ENCODE results near the gene WNT2B. TPM values are rescaled to one million over a fixed set of nuclear protein-coding genes. Genes with fewer than 3 reads are reported as not detected.
"Not testable (repeated sequence)": the region's sequence is repeated elsewhere in the genome, so short reads cannot be mapped to it uniquely, and the experiment has no call there.

Gene WNT2B
- total RNA-seq, 1 donor from 2014 or later = 18.5 TPM

DNA sequence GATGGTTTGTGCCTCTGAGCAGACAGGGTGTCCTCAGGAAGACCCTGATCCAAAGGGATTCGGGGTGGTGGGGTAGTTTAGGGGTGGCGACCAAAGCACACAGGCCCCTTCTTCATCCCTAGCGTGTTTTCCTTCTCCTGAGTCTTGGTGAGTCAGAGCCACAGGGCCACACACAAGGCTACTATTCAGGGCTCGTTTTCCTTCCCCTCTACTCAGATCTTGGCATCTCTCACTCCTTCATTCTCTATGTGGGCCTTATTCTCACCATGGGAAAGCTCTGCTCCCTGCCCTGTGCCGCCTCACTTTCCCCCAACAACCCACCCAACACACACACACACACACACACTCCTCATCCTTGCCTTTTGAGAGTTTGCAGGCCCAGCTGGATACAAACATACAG lies 43.6 kb upstream of the WNT2B start:
- TF ChIP-seq EZH2 (IDR thresholded peaks at IDR 0.05; ENCODE audit: insufficient read depth, low read length) = no peak
- TF ChIP-seq, protein P1, sequence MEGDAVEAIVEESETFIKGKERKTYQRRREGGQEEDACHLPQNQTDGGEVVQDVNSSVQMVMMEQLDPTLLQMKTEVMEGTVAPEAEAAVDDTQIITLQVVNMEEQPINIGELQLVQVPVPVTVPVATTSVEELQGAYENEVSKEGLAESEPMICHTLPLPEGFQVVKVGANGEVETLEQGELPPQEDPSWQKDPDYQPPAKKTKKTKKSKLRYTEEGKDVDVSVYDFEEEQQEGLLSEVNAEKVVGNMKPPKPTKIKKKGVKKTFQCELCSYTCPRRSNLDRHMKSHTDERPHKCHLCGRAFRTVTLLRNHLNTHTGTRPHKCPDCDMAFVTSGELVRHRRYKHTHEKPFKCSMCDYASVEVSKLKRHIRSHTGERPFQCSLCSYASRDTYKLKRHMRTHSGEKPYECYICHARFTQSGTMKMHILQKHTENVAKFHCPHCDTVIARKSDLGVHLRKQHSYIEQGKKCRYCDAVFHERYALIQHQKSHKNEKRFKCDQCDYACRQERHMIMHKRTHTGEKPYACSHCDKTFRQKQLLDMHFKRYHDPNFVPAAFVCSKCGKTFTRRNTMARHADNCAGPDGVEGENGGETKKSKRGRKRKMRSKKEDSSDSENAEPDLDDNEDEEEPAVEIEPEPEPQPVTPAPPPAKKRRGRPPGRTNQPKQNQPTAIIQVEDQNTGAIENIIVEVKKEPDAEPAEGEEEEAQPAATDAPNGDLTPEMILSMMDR (IDR thresholded peaks at IDR 0.05; ENCODE audit: insufficient read depth, low read depth, low read length) = no peak
- Histone ChIP-seq H3K9me3 (ENCODE audit: insufficient read depth, low read depth, low read length) (no peaks in the 10 kb centered on the region), H3K4me1 (ENCODE audit: insufficient read depth, low read length) (peaks cover 23% of the 10 kb centered on the region), H3K4me2 (ENCODE audit: low read length) (peak overlapping the region; percentile 83), H2AFZ (ENCODE audit: low read depth, low read length) (no peak overlapping the region), H3K27me3 (ENCODE audit: insufficient read depth, low read length) (no peaks in the 10 kb centered on the region), H3K9ac (ENCODE audit: low read length) (peak overlapping the region; percentile 70), H4K20me1 (ENCODE audit: insufficient read depth, low read length) (peaks cover 14% of the 10 kb centered on the region), H3K36me3 (ENCODE audit: insufficient read depth, low read length) (no peaks in the 10 kb centered on the region), H3K27ac (ENCODE audit: low read depth, low read length) (peak overlapping the region; percentile 59), H3K79me2 (ENCODE audit: insufficient read depth, low read length) (no peaks in the 10 kb centered on the region), H3K4me3 (ENCODE audit: insufficient read depth, low read depth, low read length) (no peak overlapping the region)
- Mint-ChIP-seq H3K4me1 (ENCODE audit: low read depth, unreplicated experiment) (peaks cover 23% of the 10 kb centered on the region), H3K4me3 (ENCODE audit: unreplicated experiment) (peak overlapping the region; percentile 60), H3K36me3 (ENCODE audit: low read depth, unreplicated experiment) (peaks cover 6% of the 10 kb centered on the region), H3K27me3 (ENCODE audit: low read depth, unreplicated experiment) (no peaks in the 10 kb centered on the region), H3K27ac (ENCODE audit: unreplicated experiment) (peak overlapping the region; percentile 79), H3K9me3 (ENCODE audit: unreplicated experiment) (no peaks in the 10 kb centered on the region)
- FAIRE-seq = no peak
- DNase-seq (ENCODE audit: low read depth) = peak; percentile 47

DNA sequence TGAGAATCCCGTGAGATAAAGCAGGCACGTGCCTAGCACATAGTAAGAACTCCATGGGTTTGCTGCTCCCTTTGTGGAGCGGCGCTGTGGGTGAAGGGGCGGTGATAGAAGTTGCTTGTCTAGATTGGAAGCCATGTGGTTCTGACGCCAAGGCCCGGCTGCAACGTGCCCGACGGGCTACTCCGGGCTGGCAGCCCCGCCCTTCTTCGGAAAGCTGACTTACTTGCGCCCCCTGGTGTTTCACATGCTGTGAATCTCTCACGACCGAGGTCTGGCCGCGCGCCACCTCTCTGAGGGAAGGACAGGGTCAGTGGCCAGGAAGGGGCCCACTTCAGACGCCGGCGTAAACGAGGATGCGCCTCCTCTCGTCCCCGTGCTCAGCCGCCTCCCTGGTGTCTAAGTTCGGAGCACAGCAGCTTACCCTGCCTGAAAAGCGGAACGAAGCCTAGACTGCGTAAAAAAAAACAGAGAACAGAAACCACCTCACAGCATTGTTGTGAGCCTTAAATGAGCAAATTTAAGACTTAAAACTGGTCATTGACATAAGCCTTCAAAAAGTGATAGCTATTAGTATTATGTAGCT lies 42.6 kb upstream of the WNT2B start:
- FAIRE-seq (no peak), DNase-seq (ENCODE audit: low read depth) (peak; percentile 84)
- Histone ChIP-seq H3K27me3 (ENCODE audit: insufficient read depth, low read length) (no peaks in the 10 kb centered on the region), H3K27ac (ENCODE audit: low read depth, low read length) (peak overlapping the region; percentile 59), H3K79me2 (ENCODE audit: insufficient read depth, low read length) (no peaks in the 10 kb centered on the region), H3K36me3 (ENCODE audit: insufficient read depth, low read length) (no peaks in the 10 kb centered on the region), H2AFZ (ENCODE audit: low read depth, low read length) (peak overlapping the region; percentile 39), H3K9ac (ENCODE audit: low read length) (peak overlapping the region; percentile 70), H3K4me1 (ENCODE audit: insufficient read depth, low read length) (peaks cover 16% of the 10 kb centered on the region), H3K4me3 (ENCODE audit: insufficient read depth, low read depth, low read length) (peak overlapping the region; percentile 43), H3K4me2 (ENCODE audit: low read length) (peak overlapping the region; percentile 83), H4K20me1 (ENCODE audit: insufficient read depth, low read length) (peaks cover 5% of the 10 kb centered on the region), H3K9me3 (ENCODE audit: insufficient read depth, low read depth, low read length) (no peaks in the 10 kb centered on the region)
- H3K36me3 Mint-ChIP-seq (ENCODE audit: low read depth, unreplicated experiment) = peaks cover 6% of the 10 kb centered on the region
- TF ChIP-seq EZH2 (IDR thresholded peaks at IDR 0.05; ENCODE audit: insufficient read depth, low read length) = no peak
- TF ChIP-seq, protein P1 (IDR thresholded peaks at IDR 0.05; ENCODE audit: insufficient read depth, low read depth, low read length) = peak; percentile 50
- no peaks in the 10 kb centered on the region for H3K27me3 Mint-ChIP-seq (ENCODE audit: low read depth, unreplicated experiment)
- H3K9me3 Mint-ChIP-seq (ENCODE audit: unreplicated experiment) = no peaks in the 10 kb centered on the region
- H3K27ac Mint-ChIP-seq (ENCODE audit: unreplicated experiment) = peak overlapping the region; percentile 79
- H3K4me1 Mint-ChIP-seq (ENCODE audit: low read depth, unreplicated experiment) = peaks cover 23% of the 10 kb centered on the region
- peak overlapping the region; percentile 71 for H3K4me3 Mint-ChIP-seq (ENCODE audit: unreplicated experiment)

DNA sequence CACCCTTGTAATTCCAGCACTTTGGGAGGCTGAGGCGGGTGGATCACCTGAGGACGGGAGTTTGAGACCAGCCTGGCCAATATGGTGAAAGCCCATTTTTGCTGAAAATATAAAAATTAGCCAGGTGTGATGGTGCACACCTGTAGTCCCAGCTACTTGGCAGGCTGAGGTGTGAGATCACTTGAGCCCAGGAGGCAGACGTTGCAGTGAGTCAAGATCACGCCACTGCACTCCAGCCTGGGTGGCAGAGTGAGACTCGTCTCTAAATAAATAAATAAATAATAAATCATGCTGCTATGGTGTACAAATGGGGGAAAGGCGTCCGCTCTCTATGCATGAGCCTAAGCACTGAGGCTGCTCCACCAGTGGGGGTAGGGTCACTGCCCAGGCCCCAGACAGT lies 38.4 kb upstream of the WNT2B start:
- not testable (repeated sequence) for H3K27ac Mint-ChIP-seq (ENCODE audit: unreplicated experiment); H3K4me3 Mint-ChIP-seq (ENCODE audit: unreplicated experiment); H2AFZ ChIP-seq (ENCODE audit: low read depth, low read length); H3K4me2 ChIP-seq (ENCODE audit: low read length); H3K4me3 ChIP-seq (ENCODE audit: insufficient read depth, low read depth, low read length); DNase-seq (ENCODE audit: low read depth); H3K9me3 ChIP-seq (ENCODE audit: insufficient read depth, low read depth, low read length); H3K79me2 ChIP-seq (ENCODE audit: insufficient read depth, low read length); H3K27me3 ChIP-seq (ENCODE audit: insufficient read depth, low read length); H3K9me3 Mint-ChIP-seq (ENCODE audit: unreplicated experiment); H3K27ac ChIP-seq (ENCODE audit: low read depth, low read length); H4K20me1 ChIP-seq (ENCODE audit: insufficient read depth, low read length); H3K36me3 Mint-ChIP-seq (ENCODE audit: low read depth, unreplicated experiment); FAIRE-seq; H3K27me3 Mint-ChIP-seq (ENCODE audit: low read depth, unreplicated experiment); H3K9ac ChIP-seq (ENCODE audit: low read length); H3K36me3 ChIP-seq (ENCODE audit: insufficient read depth, low read length)
- peaks cover 14% of the 10 kb centered on the region for H3K4me1 ChIP-seq (ENCODE audit: insufficient read depth, low read length)
- H3K4me1 Mint-ChIP-seq (ENCODE audit: low read depth, unreplicated experiment) = peaks cover 14% of the 10 kb centered on the region

All from astrocyte (in vitro differentiated cells and primary cell).